Esophagus muscularis mucosa (tissue), 3 donors: ENCODE results near the gene IQCB1.

Source experiments
- CTCF ChIP-seq, 3 experiments: fragments of 200-600 bp in 2 of 3; fragments of 450-650 bp in 1 of 3; sonication (generic) in 2 of 3; IDR thresholded peaks; one replicate each; pipeline ENCODE4 v1.5.1; 2017 to 2019; ENCODE audit warnings: antibody characterized with exemption in 3 of 3, mild to moderate bottlenecking in 2 of 3, moderate library complexity in 1 of 3
- EP300 ChIP-seq: sonication (generic); formaldehyde crosslinking; IDR thresholded peaks from one replicate; pipeline ENCODE4 v1.6.1; 2017; ENCODE audit warnings: antibody characterized with exemption

DNA sequence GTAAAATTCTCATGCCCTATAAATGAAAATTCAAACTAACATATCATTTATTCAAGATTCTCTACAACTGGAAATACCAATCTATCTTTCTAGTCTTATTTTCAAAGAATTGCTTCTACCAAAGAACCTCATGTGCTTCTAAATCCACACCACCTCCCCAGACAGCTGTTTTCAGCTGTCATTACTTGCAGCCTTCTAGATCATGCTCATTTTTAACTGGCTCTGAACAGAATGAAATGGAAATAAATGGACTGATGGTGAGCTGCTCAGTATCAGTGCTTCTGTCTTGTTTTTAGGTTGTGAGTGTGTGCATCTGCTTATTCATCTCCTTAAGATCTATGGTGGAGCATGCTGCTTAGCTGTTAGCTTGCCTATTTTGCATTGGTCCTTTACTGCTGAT, 114.7 kb downstream of the IQCB1 start:
- no peak for TF ChIP-seq EP300
- TF ChIP-seq CTCF (IDR thresholded peaks at IDR 0.05): no peak
